Measurements from ENCODE around the gene PRR20G.

GRCh38 chr3:127306361-127307111, 18.7 kb upstream of the PRR20G start:
- no peak for TF ChIP-seq POLR2A (IDR thresholded peaks at IDR 0.05)
- no peak for TF ChIP-seq CTCF (IDR thresholded peaks at IDR 0.05)
- no peak for TF ChIP-seq EP300 (IDR thresholded peaks at IDR 0.05)
- TF ChIP-seq POLR2AphosphoS5 (IDR thresholded peaks at IDR 0.05): no peak

All from stomach (tissue), 4 donors.